GM03348 (cell line): ENCODE results near the gene OR4C11.

Source experiments
- DNase-seq: peaks from one replicate; pipeline ENCODE4 v3.0.0; 2012; ENCODE audit warnings: low spot score

Gene OR4C11, protein sequence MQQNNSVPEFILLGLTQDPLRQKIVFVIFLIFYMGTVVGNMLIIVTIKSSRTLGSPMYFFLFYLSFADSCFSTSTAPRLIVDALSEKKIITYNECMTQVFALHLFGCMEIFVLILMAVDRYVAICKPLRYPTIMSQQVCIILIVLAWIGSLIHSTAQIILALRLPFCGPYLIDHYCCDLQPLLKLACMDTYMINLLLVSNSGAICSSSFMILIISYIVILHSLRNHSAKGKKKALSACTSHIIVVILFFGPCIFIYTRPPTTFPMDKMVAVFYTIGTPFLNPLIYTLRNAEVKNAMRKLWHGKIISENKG

DNA sequence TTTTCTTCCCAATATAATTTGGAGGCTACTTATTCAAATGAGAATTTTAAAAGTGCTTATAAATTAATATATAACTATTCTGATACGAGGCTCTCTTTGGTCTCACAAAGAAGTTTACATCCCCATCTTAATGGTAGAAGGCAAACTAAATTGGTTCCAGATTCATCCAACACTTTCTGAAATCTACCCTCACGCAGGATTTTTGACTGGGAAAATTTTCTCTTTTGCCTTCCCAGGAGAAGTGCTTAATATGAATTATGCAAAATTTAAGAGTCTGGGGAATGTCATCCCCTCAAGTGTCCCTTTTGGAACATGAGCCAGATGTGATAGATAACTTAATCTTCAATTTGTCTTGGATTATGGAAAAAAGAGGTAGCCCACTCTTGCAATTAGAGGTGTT is at the start of gene OR4C11:
Gene OR4C11, minus strand, starts transcription at position 101 of the 400 bp plus-strand sequence. CDS start 3,272 bp downstream, outside the sequence.
- DNase-seq, result no peak

DNA sequence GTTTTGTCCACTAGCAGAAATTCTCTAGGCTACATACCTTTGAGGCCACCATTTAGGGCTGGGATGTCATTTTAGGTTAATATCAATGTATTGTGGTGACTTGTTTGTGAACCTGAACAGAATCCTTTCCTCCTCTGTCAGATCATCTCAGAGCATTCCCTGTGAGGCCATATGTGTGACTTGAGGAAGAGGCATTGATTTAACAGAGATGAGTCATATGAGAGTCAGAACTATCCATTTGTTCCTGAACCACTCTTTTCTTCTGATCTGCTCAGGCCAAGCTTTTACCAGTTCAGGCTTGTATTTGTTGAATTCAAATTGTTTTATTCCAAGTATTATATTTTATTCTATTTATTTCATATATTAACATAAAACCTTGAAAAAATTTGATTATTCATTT is 47.7 kb upstream of the OR4C11 start:
- DNase-seq, result no peak

DNA sequence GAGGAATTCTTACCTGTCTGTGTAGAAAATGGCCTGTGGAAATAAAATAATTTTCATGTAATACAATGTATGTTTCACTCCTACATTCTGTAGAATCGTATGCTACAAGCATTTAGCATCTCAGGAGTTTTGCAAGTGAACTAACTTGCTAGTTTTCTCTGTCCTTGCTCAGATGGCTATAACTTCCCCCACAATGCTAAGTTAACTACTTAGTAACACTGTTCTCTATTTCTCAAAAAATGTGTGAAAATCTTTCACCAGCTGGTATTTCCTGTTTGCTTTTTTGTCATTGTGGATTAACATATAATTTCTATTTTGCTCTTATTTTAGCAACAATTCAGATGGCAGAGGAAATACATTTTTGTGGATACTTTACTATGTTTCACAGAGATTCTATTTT is 45.1 kb upstream of the OR4C11 start:
- DNase-seq, result no peak

DNA sequence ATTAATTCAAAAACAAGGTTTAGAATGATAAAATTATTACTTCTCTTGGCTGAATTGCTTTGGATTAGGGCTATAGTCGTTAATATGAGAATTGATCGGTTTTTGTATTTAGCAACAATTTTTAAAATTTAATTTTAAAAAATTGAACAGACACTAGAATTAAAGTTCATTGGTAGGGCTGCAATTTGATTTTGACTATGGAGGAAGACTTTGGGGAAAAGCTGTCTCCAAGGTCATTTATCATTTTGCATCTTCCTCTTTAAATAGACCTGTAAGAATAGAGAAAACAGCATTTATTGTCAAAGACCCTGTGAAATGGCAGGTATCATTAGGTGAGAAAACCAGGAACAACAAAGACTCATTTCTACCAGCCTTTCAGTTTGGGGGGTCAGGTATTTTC is 40.6 kb upstream of the OR4C11 start, which contains the start of gene OR4S2:
Gene OR4S2, plus strand, starts transcription at position 301 of the 400 bp plus-strand sequence. CDS start 2,577 bp downstream, outside the sequence.
- no peak for DNase-seq

DNA sequence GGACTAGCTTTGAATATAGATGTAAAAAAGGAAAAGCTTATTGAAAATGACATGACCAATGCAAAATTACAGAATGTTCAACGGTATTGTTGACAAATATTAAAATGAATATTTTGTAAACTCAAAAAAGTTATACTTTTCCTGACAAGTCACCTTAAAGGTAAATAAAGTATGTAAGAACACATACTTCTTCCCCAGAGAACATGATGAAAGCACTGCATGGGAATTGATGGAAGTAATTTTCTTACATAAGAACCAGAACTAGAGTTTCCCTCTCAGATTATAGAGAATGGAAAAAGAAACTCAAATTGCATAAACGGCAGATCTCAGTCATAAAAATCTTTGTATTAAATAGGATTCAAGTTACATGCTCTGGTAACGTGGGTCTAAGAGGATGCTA is 27.4 kb upstream of the OR4C11 start, which contains the start of gene OR4P4:
Gene OR4P4, plus strand, starts transcription at position 301 of the 400 bp plus-strand sequence.
- DNase-seq, result no peak

DNA sequence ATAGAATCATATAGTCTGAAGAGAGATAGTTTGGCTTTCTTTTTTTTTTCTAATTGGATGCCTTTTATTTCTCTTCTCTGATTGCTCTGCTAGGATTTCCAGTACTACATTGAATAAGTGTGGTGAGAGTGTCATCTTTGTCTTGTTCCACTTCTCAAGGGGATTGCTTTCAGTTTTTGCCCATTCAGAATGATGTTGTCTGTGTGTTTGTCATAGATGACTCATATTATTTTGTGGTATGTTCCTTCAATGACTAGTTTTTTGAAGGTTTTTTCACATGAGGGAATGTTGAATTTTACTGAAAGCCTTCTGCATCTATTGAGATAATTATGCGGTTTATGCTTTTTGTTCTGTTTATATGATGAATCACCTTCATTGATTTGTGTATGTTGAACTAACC is 17.1 kb upstream of the OR4C11 start:
- no peak for DNase-seq

DNA sequence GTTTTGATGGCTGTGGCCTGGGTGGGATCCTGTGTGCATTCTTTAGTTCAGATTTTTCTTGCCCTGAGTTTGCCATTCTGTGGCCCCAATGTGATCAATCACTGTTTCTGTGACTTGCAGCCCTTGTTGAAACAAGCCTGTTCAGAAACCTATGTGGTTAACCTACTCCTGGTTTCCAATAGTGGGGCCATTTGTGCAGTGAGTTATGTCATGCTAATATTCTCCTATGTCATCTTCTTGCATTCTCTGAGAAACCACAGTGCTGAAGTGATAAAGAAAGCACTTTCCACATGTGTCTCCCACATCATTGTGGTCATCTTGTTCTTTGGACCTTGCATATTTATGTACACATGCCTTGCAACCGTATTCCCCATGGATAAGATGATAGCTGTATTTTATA is 34.9 kb downstream of the OR4C11 start:
- DNase-seq, result no peak

DNA sequence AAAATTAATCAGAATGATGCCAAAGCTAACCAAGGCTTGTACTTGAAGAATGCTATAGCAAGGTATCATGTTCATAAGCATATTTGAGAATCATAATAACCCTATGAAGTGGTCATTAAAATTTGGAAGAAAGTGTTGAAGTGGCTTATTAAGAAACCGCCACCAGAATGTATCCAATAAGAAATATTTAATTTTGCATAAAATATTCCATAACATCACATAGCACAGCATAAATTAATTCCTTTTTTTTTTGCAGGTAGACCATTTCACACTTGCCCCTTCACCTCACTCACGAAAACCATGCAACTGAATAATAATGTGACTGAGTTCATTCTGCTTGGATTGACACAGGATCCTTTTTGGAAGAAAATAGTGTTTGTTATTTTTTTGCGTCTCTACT is 35.6 kb downstream of the OR4C11 start, which contains the start of gene OR4C16:
Gene OR4C16, plus strand, starts transcription at position 301 of the 400 bp plus-strand sequence. Its CDS starts 0 bp downstream, at position 301.
- DNase-seq, result no peak

DNA sequence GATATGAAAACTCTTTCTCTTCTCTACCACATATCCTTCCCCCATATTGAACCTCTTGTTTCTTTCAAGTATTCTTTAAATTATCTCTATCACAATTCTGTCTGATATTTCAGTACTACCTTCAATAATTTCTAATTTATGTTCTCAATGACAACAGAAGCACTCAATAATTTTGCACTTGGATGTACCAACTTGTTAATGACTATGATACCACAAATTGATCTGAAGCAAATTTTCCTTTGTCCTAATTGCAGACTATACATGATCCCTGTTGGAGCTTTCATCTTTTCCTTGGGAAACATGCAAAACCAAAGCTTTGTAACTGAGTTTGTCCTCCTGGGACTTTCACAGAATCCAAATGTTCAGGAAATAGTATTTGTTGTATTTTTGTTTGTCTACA is 53.3 kb downstream of the OR4C11 start, which contains the start of gene OR4C15:
Gene OR4C15, plus strand, starts transcription at position 301 of the 400 bp plus-strand sequence. Its CDS starts 0 bp downstream, at position 301.
- no peak for DNase-seq
